ENCODE data around the gene ST3GAL3.

Gene ST3GAL3

GRCh38 chr1:43854473-43854872 is 147.1 kb downstream of the ST3GAL3 start:
- Histone ChIP-seq H3K36me3 (ENCODE audit: insufficient read depth, low read length) (peaks cover 18% of the 10 kb centered on the region), H4K20me1 (ENCODE audit: insufficient read depth, low read length) (no peaks in the 10 kb centered on the region), H2AFZ (ENCODE audit: low read depth, low read length) (no peak overlapping the region; the same call in 1 of the 2 replicates), H3K4me2 (ENCODE audit: insufficient read depth, low read length) (no peak overlapping the region), H3K27ac (ENCODE audit: low read length) (peak overlapping the region; percentile 69), H3K9me3 (ENCODE audit: insufficient read depth, low read length, severe bottlenecking) (no peaks in the 10 kb centered on the region), H3K79me2 (ENCODE audit: insufficient read depth, low read length) (no peaks in the 10 kb centered on the region), H3K9ac (ENCODE audit: low read depth, low read length) (no peak overlapping the region), H3K4me1 (ENCODE audit: insufficient read depth, low read length) (peaks cover 34% of the 10 kb centered on the region), H3K27me3 (ENCODE audit: insufficient read depth, low read length, poor library complexity) (no peaks in the 10 kb centered on the region), H3K4me3 (ENCODE audit: low read depth in 1 of 2, low read length in 2 of 2) (no peak overlapping the region)
- TF ChIP-seq EZH2 (IDR thresholded peaks at IDR 0.05; ENCODE audit: borderline replicate concordance, low read depth, low read length, severe bottlenecking), result no peak
- TF ChIP-seq, protein P1, sequence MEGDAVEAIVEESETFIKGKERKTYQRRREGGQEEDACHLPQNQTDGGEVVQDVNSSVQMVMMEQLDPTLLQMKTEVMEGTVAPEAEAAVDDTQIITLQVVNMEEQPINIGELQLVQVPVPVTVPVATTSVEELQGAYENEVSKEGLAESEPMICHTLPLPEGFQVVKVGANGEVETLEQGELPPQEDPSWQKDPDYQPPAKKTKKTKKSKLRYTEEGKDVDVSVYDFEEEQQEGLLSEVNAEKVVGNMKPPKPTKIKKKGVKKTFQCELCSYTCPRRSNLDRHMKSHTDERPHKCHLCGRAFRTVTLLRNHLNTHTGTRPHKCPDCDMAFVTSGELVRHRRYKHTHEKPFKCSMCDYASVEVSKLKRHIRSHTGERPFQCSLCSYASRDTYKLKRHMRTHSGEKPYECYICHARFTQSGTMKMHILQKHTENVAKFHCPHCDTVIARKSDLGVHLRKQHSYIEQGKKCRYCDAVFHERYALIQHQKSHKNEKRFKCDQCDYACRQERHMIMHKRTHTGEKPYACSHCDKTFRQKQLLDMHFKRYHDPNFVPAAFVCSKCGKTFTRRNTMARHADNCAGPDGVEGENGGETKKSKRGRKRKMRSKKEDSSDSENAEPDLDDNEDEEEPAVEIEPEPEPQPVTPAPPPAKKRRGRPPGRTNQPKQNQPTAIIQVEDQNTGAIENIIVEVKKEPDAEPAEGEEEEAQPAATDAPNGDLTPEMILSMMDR (IDR thresholded peaks at IDR 0.05; ENCODE audit: borderline replicate concordance, extremely low read depth, low read length, poor library complexity, severe bottlenecking), result no peak
- DNase-seq, result no peak
- ATAC-seq (ENCODE audit: insufficient read depth, low read depth), result no peak

DNA sequence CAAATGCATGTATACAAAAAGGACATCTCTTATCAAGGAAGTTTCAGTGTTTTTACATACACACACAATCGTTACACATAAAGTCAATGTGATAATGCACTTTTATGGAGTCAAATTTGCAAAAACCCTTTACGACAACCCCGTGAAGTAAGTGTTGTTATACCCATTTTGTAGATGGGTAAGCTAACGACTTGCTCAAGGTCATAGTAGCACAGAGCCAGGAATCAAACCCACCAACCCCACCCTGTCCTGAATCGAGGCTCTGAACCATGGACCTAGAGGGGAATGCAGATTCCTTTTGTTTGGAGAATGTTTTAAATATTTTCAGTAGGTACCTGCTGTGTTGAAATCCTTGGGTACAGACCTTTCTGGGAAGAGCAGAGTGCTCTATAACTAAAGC is 148.9 kb downstream of the ST3GAL3 start:
- H3K9me3 ChIP-seq (ENCODE audit: insufficient read depth, low read length, severe bottlenecking), result no peaks in the 10 kb centered on the region
- no peak for TF ChIP-seq EZH2 (IDR thresholded peaks at IDR 0.05; ENCODE audit: borderline replicate concordance, low read depth, low read length, severe bottlenecking)
- TF ChIP-seq, protein P1 (IDR thresholded peaks at IDR 0.05; ENCODE audit: borderline replicate concordance, extremely low read depth, low read length, poor library complexity, severe bottlenecking), result no peak

DNA sequence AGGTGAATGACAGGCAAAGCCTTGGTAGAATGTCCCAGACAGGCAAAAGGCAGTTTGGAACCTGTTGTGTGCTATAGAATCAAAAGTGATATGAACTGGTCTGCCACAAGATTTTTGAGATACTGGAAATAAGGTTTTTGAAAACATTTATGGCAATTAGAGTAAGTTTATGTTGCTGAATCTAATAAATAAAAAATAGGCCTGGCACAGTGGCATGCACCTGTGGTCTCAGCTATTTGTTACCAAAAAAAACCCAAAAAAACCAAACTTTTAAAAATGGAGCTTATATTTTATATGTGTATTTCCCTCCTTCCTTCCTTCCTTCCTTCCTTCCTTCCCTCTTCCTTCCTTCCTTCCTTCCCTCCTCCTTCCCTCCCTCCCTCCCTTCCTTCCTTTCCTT is 149.8 kb downstream of the ST3GAL3 start:
- Histone ChIP-seq H3K4me3 (ENCODE audit: low read depth in 1 of 2, low read length in 2 of 2) (no peak overlapping the region), H3K36me3 (ENCODE audit: insufficient read depth, low read length) (peaks cover 18% of the 10 kb centered on the region), H3K79me2 (ENCODE audit: insufficient read depth, low read length) (no peaks in the 10 kb centered on the region), H3K27ac (ENCODE audit: low read length) (peak overlapping the region; percentile 25; the same call in 1 of the 2 replicates), H3K4me1 (ENCODE audit: insufficient read depth, low read length) (peaks cover 26% of the 10 kb centered on the region), H3K9ac (ENCODE audit: low read depth, low read length) (no peak overlapping the region), H4K20me1 (ENCODE audit: insufficient read depth, low read length) (no peaks in the 10 kb centered on the region), H3K9me3 (ENCODE audit: insufficient read depth, low read length, severe bottlenecking) (no peaks in the 10 kb centered on the region), H3K4me2 (ENCODE audit: insufficient read depth, low read length) (no peak overlapping the region), H3K27me3 (ENCODE audit: insufficient read depth, low read length, poor library complexity) (no peaks in the 10 kb centered on the region), H2AFZ (ENCODE audit: low read depth, low read length) (no peak overlapping the region)
- TF ChIP-seq EZH2 (IDR thresholded peaks at IDR 0.05; ENCODE audit: borderline replicate concordance, low read depth, low read length, severe bottlenecking), result no peak
- TF ChIP-seq, protein P1 (IDR thresholded peaks at IDR 0.05; ENCODE audit: borderline replicate concordance, extremely low read depth, low read length, poor library complexity, severe bottlenecking), result no peak
- ATAC-seq (ENCODE audit: insufficient read depth, low read depth) (no peak), DNase-seq (no peak)

More for the DNA sequence above, 148.9 kb downstream of the ST3GAL3 start:
- no peak for ATAC-seq (ENCODE audit: insufficient read depth, low read depth)
- no peak for DNase-seq
- H3K27ac ChIP-seq (ENCODE audit: low read length), result no peak overlapping the region
- no peak overlapping the region for H3K4me2 ChIP-seq (ENCODE audit: insufficient read depth, low read length)
- no peak overlapping the region for H3K4me3 ChIP-seq (ENCODE audit: low read depth in 1 of 2, low read length in 2 of 2)
- peaks cover 18% of the 10 kb centered on the region for H3K36me3 ChIP-seq (ENCODE audit: insufficient read depth, low read length)
- H3K9ac ChIP-seq (ENCODE audit: low read depth, low read length), result no peak overlapping the region
- no peaks in the 10 kb centered on the region for H4K20me1 ChIP-seq (ENCODE audit: insufficient read depth, low read length)
- H3K79me2 ChIP-seq (ENCODE audit: insufficient read depth, low read length), result no peaks in the 10 kb centered on the region
- H3K27me3 ChIP-seq (ENCODE audit: insufficient read depth, low read length, poor library complexity), result no peaks in the 10 kb centered on the region
- H3K4me1 ChIP-seq (ENCODE audit: insufficient read depth, low read length), result peaks cover 31% of the 10 kb centered on the region
- H2AFZ ChIP-seq (ENCODE audit: low read depth, low read length), result no peak overlapping the region

DNA sequence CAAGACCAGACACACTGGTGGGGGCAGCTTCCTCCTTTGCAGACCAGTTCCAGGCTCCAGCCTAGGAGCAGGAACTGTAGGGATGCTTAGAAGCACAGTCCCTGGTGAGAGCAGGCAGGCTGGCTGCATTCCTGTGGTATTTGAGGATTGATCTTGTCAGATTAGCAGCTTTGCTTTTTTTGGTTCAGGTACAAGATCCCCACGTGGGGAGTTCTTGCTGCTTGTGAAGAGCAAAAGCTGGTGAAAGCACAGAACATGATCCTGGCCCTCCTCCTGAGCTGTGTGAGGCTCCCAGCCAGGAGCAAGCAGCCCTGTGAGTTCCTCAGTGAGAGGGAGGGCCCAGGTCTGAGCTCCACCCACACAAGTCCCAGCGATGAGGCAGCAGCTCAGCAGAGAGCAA is 151.0 kb downstream of the ST3GAL3 start:
- Histone ChIP-seq H4K20me1 (ENCODE audit: insufficient read depth, low read length) (no peaks in the 10 kb centered on the region), H3K9ac (ENCODE audit: low read depth, low read length) (no peak overlapping the region), H3K27me3 (ENCODE audit: insufficient read depth, low read length, poor library complexity) (no peaks in the 10 kb centered on the region), H3K4me1 (ENCODE audit: insufficient read depth, low read length) (peaks cover 15% of the 10 kb centered on the region), H3K79me2 (ENCODE audit: insufficient read depth, low read length) (no peaks in the 10 kb centered on the region), H2AFZ (ENCODE audit: low read depth, low read length) (no peak overlapping the region), H3K9me3 (ENCODE audit: insufficient read depth, low read length, severe bottlenecking) (no peaks in the 10 kb centered on the region), H3K36me3 (ENCODE audit: insufficient read depth, low read length) (peaks cover 18% of the 10 kb centered on the region), H3K4me3 (ENCODE audit: low read depth in 1 of 2, low read length in 2 of 2) (no peak overlapping the region), H3K4me2 (ENCODE audit: insufficient read depth, low read length) (no peak overlapping the region), H3K27ac (ENCODE audit: low read length) (no peak overlapping the region)
- DNase-seq, result no peak
- no peak for ATAC-seq (ENCODE audit: insufficient read depth, low read depth)
- no peak for TF ChIP-seq EZH2 (IDR thresholded peaks at IDR 0.05; ENCODE audit: borderline replicate concordance, low read depth, low read length, severe bottlenecking)
- TF ChIP-seq, protein P1 (IDR thresholded peaks at IDR 0.05; ENCODE audit: borderline replicate concordance, extremely low read depth, low read length, poor library complexity, severe bottlenecking), result no peak

Data from DND-41 (cell line).